NOMO-1 treated with DMSO at 0.1 percent for 48 hours (cell line): Measurements from ENCODE around the gene NTN5.
"Not testable (repeated sequence)": the region's sequence is repeated elsewhere in the genome, so short reads cannot be mapped to it uniquely, and the experiment has no call there.

Experiments used
- DNase-seq: peaks from one replicate; lab custom pipeline; 2025; ENCODE audit not compliant: unreplicated experiment; lab: John Stamatoyannopoulos, UW

The NTN5 gene

DNA sequence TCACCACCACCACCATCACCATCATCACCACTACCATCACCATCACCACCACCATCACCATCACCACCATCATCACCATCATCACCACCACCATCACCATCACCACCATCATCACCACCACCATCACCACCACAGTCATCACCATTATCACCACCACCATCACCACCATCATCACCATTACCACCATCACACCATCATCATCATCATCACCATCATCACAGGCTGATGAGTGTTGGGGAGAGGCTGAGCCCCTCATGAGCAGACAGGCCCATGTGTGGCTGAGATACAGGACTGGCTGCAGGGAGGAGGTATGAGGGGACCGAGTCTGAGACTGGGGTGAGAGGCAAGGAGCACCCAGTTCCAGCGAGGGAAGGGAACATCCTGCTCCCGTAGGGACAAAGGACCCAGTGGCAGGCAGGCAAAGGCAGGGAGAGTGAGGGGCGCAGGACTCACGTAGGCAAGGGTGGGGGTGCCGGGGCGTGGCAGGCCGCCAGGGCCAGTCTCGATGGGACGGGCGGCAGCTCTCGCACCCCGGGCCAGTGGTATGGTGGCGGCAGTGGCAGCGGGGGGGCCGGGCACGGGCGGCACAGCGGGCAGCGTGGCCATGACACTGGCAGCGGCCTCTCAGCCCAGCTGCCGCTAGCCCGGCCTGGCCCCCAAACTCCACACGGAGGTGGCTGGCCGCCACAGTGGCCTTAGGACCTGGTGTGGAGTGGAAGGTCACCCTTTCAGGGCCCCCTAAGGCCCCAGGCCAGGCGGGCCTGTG lies 2.7 kb downstream of the NTN5 start:
- no peak for DNase-seq

DNA sequence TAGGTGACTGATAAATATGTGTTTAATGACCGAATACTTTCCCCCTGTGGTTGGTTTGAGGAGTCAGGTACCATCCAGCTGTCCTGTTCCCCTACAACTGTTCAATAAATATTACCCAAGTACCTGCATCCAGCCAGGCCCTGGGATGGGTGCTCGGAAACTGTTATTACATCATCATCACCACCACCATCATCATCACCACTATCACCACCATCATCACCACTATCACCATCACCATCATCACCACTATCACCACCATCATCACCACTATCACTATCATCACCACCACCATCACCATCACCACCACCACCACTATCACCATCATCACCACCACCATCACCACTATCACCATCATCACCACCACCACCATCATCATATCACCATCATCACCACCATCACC lies 4.1 kb downstream of the NTN5 start:
- DNase-seq: no peak

DNA sequence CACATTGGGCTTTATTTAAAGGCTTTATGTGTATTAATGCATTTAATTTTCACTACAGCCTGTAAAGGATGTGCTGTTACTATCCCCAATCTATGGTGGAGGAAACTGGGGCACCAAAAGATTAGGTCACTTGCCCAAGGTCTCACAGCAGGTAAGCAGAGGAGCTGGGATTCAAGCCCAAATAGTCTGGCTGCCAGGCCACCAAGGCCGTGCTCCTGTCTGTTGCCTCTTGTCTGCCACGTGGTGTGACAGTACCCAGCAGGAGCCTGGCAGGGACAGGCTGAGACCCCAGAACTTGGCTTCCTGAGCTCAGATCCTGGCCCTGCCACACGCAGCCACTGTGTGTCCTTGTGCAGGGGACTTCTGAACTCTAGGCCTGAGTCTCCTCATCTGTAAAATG lies 4.5 kb downstream of the NTN5 start:
- DNase-seq: no peak

DNA sequence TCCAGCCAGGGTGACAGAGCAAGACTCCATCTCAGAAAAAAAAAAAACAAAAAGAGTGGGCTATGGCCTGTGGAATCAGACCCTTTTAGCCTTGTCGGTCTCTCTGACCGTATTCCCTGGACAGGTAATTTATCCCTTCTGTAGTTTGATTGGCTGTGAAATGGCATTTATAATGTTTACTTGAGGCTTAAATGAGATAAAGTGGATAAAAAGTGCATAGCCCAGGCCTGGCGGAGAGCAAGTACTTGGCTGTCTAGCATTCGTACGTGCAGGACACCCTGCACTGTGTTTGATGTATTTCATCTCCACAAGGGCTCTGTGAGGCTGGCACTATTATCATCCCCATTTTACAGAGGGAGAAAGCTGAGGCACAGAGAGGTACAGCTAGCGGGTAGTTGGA lies 7.0 kb downstream of the NTN5 start:
- no peak for DNase-seq

DNA sequence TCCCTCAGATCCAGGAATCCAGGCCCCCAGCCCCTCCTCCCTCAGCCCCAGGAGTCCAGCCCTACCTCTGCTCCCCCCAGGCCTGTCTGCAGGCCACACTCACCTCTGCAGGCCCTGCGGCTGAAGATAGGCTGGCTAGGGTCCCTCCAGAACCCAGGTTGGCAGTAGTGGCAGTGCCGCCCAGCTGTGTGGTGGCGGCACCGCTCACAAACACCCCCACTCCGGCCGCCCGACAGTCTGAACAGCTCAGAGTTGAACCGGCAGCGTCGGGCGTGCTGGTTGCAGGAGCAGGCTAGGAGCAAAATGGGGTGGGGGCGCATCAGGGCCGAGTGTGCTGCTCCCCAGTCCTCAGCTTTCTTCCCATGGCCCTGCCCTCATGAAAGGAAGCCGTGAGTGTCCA lies 8.3 kb downstream of the NTN5 start:
- DNase-seq: no peak

DNA sequence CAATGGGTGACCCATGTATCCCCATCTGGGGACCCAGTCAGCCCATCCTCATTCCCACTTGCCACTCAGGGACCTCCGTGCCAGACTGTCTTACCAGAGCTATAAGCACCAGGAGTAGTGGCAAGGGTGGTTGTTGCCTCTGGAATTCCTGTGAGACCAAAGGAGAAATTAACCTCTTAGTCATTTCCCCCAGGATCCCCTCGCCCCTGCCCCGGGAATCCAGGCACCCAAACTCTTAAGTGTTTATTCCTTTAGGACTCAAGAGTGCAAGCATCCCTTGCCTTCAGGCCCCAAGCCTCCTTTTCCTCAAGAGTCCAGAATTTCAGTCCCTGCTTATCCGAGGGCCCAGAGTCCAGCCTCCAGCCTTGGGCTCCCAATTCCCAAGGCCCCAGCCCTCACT lies 9.2 kb downstream of the NTN5 start:
- DNase-seq: no peak

DNA sequence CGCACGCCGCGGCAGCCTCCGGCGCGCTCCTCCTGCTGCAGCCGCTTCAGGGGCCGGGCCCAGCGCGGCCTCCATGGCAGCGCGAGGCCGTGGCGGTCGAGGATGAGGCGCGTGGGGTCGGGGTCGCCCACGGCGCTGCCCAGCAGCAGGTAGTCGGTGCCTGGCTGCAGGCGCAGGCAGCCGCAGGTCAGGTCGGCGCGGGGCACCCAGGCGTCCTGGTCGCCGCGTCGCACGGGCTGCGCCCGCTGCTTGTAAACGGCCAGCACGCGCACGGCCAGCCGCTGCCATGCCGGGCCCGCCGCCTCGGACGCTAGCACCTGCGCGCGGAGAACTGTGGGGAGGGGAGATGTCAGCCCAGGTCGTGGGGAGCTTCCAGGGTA lies 11.1 kb downstream of the NTN5 start:
- DNase-seq: no peak

DNA sequence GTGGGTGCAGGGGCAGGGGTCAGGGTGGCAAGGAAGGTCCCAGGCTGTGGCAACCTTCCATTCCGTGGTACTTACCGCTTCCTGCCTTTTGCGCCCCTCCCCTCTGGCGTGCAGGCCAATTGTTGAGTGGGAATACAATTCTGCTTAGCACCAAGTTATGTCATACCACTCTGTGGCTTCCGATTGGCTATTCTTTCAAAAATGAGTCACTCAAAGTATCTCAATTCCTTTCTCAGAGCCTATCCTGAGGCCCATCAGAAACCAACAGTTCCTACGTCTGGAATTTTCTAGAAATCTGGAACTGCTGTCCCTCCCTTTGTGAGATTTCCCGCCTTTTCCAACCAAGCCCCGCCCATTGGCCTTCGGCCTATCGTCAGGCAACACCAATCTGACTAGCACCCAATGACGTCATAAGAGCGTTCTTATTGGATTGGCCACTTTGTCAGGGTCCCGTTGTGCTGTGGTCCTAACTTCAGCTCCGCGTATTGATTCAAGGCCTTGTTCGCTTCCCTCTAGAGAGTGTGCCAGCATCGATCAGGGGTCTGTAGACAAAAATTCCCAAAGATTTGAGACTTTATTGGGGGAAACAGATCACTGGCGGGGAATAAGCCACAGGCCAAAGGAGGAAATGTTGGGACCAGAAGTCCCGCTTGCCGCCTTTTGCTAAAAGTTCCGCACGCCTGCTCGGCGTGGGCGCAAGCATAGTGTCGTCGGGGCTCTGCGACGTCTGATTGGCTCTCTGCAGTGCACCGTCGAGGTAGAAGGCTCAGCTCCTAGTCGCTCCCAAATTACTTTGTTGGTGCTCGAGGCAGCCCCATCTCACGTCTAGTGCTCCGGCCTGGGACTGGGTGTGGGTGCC lies 11.7 kb downstream of the NTN5 start:
- DNase-seq: peak; percentile 91

DNA sequence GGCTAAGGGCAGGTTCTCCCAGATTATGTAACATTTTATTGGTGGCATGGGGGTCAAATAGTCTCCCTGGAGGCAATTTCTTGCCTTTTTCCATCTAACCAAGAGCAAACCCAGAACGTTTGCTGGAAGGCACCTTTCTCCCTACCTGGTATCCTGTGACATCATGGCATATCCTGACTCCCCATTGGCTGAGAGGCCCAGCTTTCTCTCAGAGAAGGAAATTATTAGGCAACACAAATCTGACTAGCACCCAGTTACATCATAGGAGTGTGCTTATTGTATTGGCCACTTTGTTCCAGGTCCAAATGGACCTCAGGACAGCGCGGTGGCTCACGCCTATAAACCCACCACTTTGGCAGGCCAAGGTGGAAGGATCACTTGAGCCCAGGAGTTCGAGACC lies 13.0 kb downstream of the NTN5 start:
- DNase-seq: peak; percentile 42

DNA sequence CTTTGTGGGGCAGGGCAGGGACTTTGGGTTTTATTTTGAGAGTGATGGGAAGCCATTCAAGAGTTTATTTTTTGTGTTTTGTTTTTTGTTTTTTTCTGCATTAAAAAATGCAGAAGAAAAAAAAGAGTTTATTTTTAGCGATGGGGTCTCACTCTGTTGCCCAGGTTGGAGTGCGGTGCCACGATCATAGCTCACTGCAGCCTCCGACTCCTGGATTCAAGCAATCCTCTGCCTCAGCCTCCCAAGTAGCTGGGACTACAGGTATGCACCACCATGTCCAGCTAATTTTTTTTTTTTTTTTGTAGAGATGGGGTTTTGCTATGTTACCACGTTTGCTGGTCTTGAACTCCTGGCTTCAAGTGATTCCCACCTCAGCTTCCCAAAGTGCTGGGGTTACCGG lies 14.3 kb downstream of the NTN5 start:
- DNase-seq: no peak

DNA sequence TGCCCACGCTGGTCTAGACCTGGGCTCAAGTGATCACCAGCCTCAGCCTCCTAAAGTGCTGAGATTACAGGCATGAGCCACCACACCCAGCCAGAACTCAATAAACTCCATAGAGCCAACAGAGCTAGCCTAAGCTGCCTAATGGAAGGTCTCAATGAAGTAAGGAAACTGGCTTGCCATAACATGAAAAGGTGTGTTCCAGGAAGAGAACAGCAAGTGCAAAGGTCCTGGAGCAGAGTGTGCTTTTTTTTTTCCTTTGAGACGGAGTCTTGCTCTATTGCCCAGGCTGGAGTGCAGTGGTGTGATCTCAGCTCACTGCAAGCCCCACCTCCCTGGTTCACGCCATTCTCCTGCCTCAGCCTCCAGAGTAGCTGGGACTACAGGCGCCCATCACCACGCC lies 15.0 kb downstream of the NTN5 start:
- not testable (repeated sequence) for DNase-seq

DNA sequence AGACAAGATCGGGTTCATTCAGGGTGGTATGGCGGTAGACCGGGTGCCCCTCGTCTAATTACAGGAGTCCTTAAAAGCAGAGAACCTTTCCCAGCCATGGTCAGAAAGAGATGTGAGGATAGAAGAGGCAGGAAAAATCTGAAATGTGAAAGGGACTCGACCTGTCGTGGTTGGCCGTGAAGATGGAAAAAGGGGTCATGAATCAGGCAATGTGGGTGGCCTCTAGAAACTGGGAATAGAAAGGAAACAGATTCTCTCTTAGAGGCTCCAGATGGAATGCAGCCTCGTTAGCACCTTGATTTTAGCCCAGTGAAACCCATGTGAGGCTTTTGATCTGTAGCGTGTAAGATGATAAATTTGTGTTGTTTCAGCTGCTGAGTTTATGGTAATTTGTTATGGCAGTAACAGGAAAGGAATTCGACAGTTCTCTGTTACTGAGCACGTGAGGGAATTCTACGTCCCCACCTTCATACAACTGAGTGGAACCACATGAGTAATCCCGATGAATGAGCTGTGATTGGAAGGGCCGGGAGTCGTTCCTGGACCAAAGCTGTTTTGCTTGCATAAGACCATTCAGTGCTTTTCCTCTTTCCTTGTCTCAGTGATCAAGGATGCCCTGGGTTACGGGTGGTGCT lies 15.9 kb downstream of the NTN5 start:
- no peak for DNase-seq

DNA sequence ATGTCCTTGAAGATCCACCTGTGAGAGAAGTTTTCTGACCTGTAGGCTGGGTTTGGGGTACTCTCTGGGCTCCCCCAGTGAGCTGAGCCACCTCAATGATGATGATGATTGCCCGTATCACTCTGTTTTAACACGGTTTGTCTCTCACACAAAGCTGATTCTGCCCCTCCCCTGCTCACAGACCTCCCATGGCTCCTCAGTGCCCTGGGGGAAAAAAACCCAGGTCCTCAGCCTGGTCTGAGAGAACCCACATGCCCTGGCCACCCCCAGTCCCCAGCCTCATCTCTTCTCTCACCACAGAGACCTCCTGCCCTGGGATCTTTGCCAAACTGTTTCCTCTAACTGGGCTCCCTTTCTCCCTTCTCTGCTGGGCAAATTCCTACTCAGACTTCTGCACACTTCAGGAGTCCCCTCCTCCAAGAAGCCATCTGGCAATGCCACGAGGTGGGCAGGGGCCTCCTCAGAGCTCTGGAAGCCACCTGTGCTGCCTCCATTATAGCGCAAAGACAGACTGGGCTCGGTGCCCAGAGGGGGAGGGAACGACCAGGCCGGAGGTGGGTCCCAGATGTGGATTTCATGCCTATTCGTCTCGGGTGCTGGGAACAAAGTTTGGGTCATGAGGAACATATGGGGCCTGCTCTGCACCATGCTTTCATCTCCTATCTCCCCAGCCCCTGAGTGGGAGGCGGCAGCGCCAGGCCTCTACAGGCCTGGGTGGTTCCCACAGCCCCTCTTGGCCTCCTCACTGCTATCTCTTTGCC lies 18.3 kb downstream of the NTN5 start:
- DNase-seq: no peak

DNA sequence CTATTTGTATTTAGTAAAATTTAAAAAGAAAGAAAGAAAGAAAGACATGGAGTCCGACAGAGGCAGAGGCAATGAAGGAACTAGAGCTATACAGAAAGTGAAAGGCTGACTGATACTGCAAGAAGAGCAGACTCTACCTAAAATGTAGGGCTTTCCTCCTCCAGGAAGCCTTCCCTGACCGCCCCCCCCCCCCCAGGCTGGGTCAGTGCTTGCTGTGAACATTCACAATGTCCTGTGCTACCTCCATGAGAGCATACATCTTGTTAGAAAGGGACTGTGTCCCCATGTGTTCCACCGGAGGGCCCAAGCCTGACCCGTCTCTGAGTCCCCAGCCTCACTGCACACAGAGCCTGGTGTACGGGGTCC lies 21.2 kb downstream of the NTN5 start:
- no peak for DNase-seq

DNA sequence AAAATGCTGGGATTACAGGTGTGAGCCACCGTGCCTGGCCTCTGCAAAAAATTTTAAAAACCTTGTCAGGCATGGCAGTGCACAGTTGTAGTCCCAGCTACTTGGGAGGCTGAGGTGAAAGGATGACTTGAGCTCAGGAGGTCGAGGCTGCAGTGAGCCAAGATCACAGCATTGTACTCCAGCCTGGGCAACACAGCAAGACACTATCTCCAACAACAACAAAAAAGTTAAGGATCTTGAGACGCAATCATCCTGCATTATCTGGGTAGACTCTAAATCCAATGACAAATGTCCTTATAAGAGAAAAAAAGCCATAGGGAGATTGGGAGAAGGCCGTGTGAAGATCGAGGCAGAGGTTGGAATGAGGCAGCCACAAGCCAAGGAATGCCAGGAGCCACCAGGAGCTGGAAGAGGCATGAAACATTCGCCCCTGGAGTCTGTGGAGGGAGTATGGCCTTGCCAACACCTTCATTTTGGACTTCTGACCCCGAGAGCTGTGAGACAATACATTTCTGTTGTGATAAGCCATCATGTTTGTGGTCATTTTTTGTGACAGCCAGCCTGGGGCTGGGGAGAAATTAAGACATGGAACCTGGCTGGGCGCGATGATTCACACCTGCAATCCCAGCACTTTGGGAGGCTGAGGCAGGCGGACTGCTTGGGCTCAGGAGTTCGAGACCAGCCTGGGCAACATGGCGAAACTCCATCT lies 21.7 kb downstream of the NTN5 start:
- DNase-seq: no peak

DNA sequence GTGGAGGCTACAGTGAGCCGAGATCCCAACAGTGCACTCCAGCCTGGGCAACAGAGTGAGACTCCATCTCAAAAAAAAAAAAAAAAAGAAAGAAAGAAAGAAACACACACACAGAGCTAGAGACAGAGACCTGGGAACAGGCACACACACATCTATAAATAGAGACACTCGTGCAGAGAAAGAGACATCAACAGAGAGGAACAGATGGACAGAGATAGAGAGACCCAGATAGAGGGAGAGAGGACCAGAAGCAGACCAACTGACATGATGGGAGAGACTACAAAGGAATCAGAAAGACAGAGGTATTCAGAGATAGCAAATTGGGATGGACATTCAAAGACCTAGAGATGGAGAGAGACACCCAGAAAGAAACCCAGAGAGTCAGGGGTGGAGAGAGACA lies 24.7 kb downstream of the NTN5 start:
- no peak for DNase-seq

DNA sequence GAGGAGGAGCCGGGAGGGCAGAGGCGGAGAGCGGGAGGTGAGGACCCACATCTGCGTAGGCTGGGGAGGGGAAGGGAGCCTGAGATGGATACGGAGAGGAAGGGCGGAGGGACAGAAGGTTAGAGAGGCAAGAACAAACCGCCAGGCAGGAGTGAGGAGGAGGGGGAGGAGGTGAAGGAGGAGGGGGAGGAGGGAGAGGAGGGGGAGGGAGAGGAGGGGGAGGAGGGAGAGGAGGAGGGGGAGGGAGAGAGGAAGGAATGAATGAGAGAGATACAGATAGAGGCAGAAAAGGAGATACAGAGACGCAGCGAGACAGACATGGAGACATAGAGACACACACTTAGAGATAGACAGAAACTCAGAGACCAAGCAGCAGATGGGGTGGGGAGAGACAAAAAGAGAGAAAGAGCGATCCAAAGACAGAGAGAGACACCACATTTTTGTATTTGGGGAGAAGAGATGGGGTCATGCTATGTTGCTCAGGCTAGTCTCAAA lies 26.0 kb downstream of the NTN5 start:
- no peak for DNase-seq

DNA sequence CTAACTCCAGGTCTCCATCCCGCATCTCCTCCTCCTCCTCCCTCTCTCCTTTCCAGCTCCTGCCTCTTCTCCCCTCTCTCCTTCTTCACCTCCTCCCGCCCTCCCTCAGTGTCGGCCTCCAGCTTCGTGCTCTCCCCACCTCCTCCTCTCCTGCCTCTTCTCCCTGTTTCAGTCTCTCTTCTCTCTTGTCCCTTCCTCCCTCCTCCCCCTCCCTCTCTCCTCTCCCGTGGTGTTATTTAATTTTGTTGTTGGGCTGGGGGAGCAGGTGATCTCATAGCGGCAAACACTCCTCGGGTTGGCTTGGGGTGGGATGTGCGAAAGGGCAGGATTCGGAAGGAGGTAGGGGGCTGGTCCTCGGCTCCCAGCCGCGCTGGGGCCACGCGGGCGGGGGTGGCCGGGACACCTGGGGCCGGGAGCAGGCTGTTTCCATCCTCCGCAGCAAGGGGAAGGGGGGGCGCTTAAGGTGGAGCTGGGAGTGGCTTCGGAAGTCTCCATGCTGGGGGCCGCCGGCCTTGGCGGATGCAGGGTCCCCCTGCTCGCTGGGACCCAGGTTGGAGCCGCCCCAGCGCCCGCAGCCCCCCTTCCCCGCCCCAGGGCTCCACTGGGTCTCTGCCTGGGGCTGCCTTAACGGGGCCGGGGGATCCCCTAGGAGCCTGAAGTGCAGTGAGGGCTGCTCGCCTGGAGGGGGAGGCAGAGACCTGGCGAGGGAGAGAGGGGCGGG lies 26.7 kb downstream of the NTN5 start, which contains the start of gene CA11:
CA11 (minus strand) TSS at position 187 of the 721 bp plus-strand sequence. CDS start 555 bp downstream, outside the sequence.
- peak; percentile 86 for DNase-seq

DNA sequence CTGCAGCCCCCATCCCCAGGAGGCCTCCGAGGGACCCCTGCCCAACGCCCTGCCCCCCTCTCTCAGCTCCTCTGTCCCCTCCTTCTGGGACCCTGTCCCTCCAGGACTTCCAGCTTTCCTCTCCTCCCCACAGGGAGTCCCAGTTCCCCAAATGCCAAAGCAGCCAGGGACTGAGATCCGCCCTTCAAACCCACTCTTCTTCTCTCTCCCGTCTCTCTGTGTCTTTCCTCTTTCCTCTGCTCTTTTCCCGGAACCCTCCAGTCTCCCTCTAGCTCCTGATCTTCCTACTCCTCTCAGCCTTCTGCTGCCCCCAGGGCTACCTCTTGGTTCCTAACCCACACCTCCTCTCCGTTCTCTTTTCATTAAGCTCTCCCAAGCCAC lies 27.2 kb downstream of the NTN5 start:
- DNase-seq: no peak
